A549 (cell line): Measurements from ENCODE around the gene BAIAP3. TPM values are rescaled to one million over a fixed set of nuclear protein-coding genes. Genes with fewer than 3 reads are reported as not detected.
"Not testable (repeated sequence)": the region's sequence is repeated elsewhere in the genome, so short reads cannot be mapped to it uniquely, and the experiment has no call there.

ENCODE experiments used
- ATAC-seq, 2 experiments: fragments of 200-7000 bp in 1 of 2; fragments of >200 bp in 1 of 2; cut with Nextera tagmentation in 1 of 2; cut with Tn5 transposase in 1 of 2; 3 replicates each; pipeline versions ENCODE4 v1.8.0 to v1.9.1; 2018 to 2020; ENCODE audit warnings: mild to moderate bottlenecking in 1 of 2, moderate library complexity in 1 of 2
- CTCF ChIA-PET: fragments of 300-600 bp; sonication (Branson Sonifier 250); formaldehyde crosslinking; extraction: SDS; loops from one replicate; lab custom pipeline; 2021; ENCODE audit warnings: antibody characterized with exemption, inconsistent platforms; lab: Yijun Ruan, JAX
- POLR2A ChIA-PET: fragments of 350-600 bp; formaldehyde crosslinking; extraction: SDS; loops from one replicate; lab custom pipeline; 2021; ENCODE audit warnings: antibody characterized with exemption, inconsistent platforms; lab: Yijun Ruan, JAX
- DNase-seq, 2 experiments: peaks; one replicate each; pipeline versions ENCODE4 v3.0.0 to v3.0.0-alpha.2; 2011 to 2016; ENCODE audit warnings: low read depth in 1 of 2, low spot score in 1 of 2
- FAIRE-seq: peaks from 2 replicates; lab custom pipeline; 2011; peaks lifted over from hg19 to GRCh38; lab: Jason Lieb, UNC
- H3K27ac ChIP-seq, 2 experiments: fragments of >200 bp; sonication (Bioruptor Twin); formaldehyde crosslinking; 3 replicates each; pipeline ENCODE4 v1.5.1; 2016 to 2017
- H3K4me1 ChIP-seq: fragments of >200 bp; sonication (Bioruptor Twin); formaldehyde crosslinking; 3 replicates; pipeline ENCODE4 v1.6.1; 2016
- H3K4me2 ChIP-seq: fragments of >200 bp; sonication (Bioruptor Twin); formaldehyde crosslinking; 3 replicates; pipeline ENCODE4 v1.6.1; 2016
- H3K4me3 ChIP-seq: fragments of >200 bp; sonication (Bioruptor Twin); formaldehyde crosslinking; 3 replicates; pipeline ENCODE4 v1.5.1; 2016
- H3K9me3 ChIP-seq: fragments of >200 bp; sonication (Bioruptor Twin); formaldehyde crosslinking; 3 replicates; pipeline ENCODE4 v1.6.1; 2016
- BHLHE40 ChIP-seq: IDR thresholded peaks from 2 replicates; pipeline ENCODE4 v1.6.1; 2012; ENCODE audit warnings: low read depth, low read length, inconsistent platforms
- CBX2 ChIP-seq: fragments of 200-600 bp; sonication (generic); IDR thresholded peaks from 2 replicates; pipeline ENCODE4 v1.6.1; 2016; ENCODE audit warnings: low read depth, mild to moderate bottlenecking, borderline replicate concordance
- CEBPB ChIP-seq, 2 experiments: fragments of >200 bp in 1 of 2; sonication (Bioruptor Twin) in 1 of 2; formaldehyde crosslinking in 1 of 2; IDR thresholded peaks; 2 replicates each; pipeline ENCODE4 v1.6.1; 2012 to 2016
- CHD4 ChIP-seq: fragments of 200-600 bp; sonication (generic); IDR thresholded peaks from 2 replicates; pipeline ENCODE4 v1.6.1; 2016; ENCODE audit warnings: antibody characterized with exemption, mild to moderate bottlenecking, borderline replicate concordance
- CTCF ChIP-seq: fragments of >200 bp; sonication (Bioruptor Twin); formaldehyde crosslinking; IDR thresholded peaks from 3 replicates; pipeline ENCODE4 v1.5.1; 2016
- E2F6 ChIP-seq: IDR thresholded peaks from 2 replicates; pipeline ENCODE4 v1.6.1; 2012; ENCODE audit warnings: low read depth, borderline replicate concordance
- EHF ChIP-seq: fragments of 250-450 bp; sonication (Bioruptor Pico); IDR thresholded peaks from 2 replicates; pipeline ENCODE4 v1.5.0; 2020; ENCODE audit warnings: mild to moderate bottlenecking
- ESRRA ChIP-seq: fragments of 150-350 bp; IDR thresholded peaks from 2 replicates; pipeline ENCODE4 v1.6.1; 2014; ENCODE audit warnings: mild to moderate bottlenecking, low read length, borderline replicate concordance
- FOXS1 ChIP-seq: fragments of 250-450 bp; sonication (Bioruptor Pico); IDR thresholded peaks from 2 replicates; pipeline ENCODE4 v1.5.0; 2020; ENCODE audit warnings: mild to moderate bottlenecking, moderate library complexity
- HEYL ChIP-seq: fragments of 250-450 bp; sonication (Bioruptor Pico); IDR thresholded peaks from 2 replicates; pipeline ENCODE4 v1.8.0; 2021; ENCODE audit warnings: mild to moderate bottlenecking, moderate library complexity
- HOXB13 ChIP-seq: fragments of 250-450 bp; sonication (Bioruptor Pico); IDR thresholded peaks from 2 replicates; pipeline ENCODE4 v1.5.0; 2020; ENCODE audit warnings: low read depth, mild to moderate bottlenecking, moderate library complexity
- JUNB ChIP-seq: fragments of >200 bp; sonication (Bioruptor Twin); formaldehyde crosslinking; IDR thresholded peaks from 2 replicates; pipeline ENCODE4 v1.6.1; 2016
- MAX ChIP-seq: IDR thresholded peaks from 2 replicates; pipeline ENCODE4 v1.6.1; 2012
- NPAS2 ChIP-seq: fragments of 250-450 bp; sonication (Bioruptor Pico); IDR thresholded peaks from 2 replicates; pipeline ENCODE4 v1.8.0; 2022; ENCODE audit warnings: mild to moderate bottlenecking, moderate library complexity, borderline replicate concordance
- PHF8 ChIP-seq: fragments of 200-600 bp; sonication (generic); IDR thresholded peaks from 2 replicates; pipeline ENCODE4 v1.6.1; 2016; ENCODE audit warnings: low read depth, mild to moderate bottlenecking, antibody characterized with exemption, moderate library complexity, borderline replicate concordance
- POLR2AphosphoS2 ChIP-seq: conservative IDR thresholded peaks from 2 replicates; pipeline ENCODE4 v1.6.1; 2012; ENCODE audit warnings: low read length, improper control_type of control experiment, inconsistent platforms
- RAD21 ChIP-seq, 2 experiments: fragments of >200 bp in 1 of 2; sonication (Bioruptor Twin) in 1 of 2; formaldehyde crosslinking in 1 of 2; IDR thresholded peaks in 1 of 2; conservative IDR thresholded peaks in 1 of 2; 2 replicates in 1 of 2; 3 replicates in 1 of 2; pipeline ENCODE4 v1.6.1; 2012 to 2018; ENCODE audit warnings: inconsistent platforms in 1 of 2
- RFX5 ChIP-seq: fragments of 450-650 bp; IDR thresholded peaks from 2 replicates; pipeline ENCODE4 v1.7.1; 2014; ENCODE audit warnings: antibody characterized with exemption, mild to moderate bottlenecking, moderate library complexity
- RNF2 ChIP-seq: fragments of 200-600 bp; sonication (generic); IDR thresholded peaks from 2 replicates; pipeline ENCODE4 v1.6.1; 2016; ENCODE audit warnings: low read depth, mild to moderate bottlenecking, antibody characterized with exemption, moderate library complexity, borderline replicate concordance
- TFCP2L1 ChIP-seq: fragments of 250-450 bp; sonication (Bioruptor Pico); IDR thresholded peaks from 2 replicates; pipeline ENCODE4 v1.5.0; 2021; ENCODE audit warnings: mild to moderate bottlenecking
- ZFP36 ChIP-seq: fragments of 450-650 bp; IDR thresholded peaks from 2 replicates; pipeline ENCODE4 v1.6.1; 2014; ENCODE audit warnings: borderline replicate concordance; ENCODE audit not compliant: partially characterized antibody
- WGBS: methylation state at CpG from one replicate; pipeline ENCODE4 v1.1.6; 2017; ENCODE audit errors: missing lambda C conversion rate; 5-methylcytosine and 5-hydroxymethylcytosine counted together
- polyA plus RNA-seq, 4 experiments: library from polyadenylated mRNA; depleted of rRNA in 3 of 4; stranded (reverse); fragments of >200 nt; fragmentation: RNase III in 1 of 4; extraction: RNeasy Plus Mini Kit Qiagen cat#74134 plus additional on column Dnase treatment in 1 of 4; gene quantifications; 2 replicates in 3 of 4; 3 replicates in 1 of 4; pipeline ENCODE4 v1.2.3, GENCODE V29; 2011 to 2017
- TF ChIP-seq, protein P1 (sequence below): fragments of 250-450 bp; sonication (Bioruptor Pico); IDR thresholded peaks from 2 replicates; pipeline ENCODE4 v1.5.0; 2020; ENCODE audit warnings: low read depth, mild to moderate bottlenecking, moderate library complexity

BAIAP3 gene
- polyA plus RNA-seq, 2 of the 4 experiments (the other 2 are of a cell fraction), result 0.31 to 0.32 TPM

DNA sequence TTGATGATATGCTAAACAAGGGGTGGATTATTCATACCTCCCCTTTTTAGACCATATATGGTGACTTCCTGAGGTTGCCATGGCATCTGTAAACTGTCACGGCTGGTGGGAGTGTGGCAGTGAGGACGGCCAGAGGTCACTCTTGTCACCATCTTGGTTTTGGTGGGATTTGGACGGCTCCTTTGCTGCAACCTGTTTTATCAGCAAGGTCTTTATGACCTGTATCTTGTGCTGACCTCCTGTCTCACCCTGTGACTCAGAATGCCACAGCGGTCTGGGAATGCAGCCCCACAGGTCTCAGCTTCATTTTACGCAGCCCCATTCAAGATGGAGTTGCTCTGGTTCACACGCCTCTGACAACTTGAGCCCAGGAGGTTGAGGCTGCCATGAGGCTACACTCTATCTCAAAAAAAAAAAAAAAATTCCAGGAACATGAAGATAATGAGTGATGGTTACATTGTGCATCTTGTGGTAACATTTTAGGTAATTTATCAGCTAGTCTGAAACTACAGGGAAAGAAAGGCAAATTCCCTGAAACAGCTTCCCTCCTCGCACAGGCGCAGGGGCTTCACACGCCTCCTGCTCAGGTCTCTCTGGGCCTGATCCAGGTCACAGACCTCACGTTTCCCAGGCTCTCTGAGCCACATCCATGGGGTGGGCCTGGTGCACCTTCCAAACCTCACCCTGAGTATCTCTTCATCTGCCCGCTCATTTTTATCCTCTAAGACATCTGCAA lies 39.4 kb upstream of the BAIAP3 start:
- ATAC-seq (no peak), DNase-seq (no peak), FAIRE-seq (no peak)
- CTCF ChIA-PET, result no interaction called here
- POLR2A ChIA-PET, result interaction anchor here (1.3 kb wide), 1 partner anchor 15 kb away, joined by 3 read pairs; the partner anchor contains the start of gene UBE2I
- 82% methylated on average over 11 of the region's 11 CpGs for WGBS
- Histone ChIP-seq H3K4me1 (peaks cover 14% of the 10 kb centered on the region), H3K27ac (no peak overlapping the region), H3K4me2 (no peak overlapping the region), H3K9me3 (no peaks in the 10 kb centered on the region), H3K4me3 (no peak overlapping the region)
- 0 out of 2 replicates have a peak, but pooled peaks have one; percentile 53 for TF ChIP-seq HEYL (CRISPR knock-in tag)
- no peak for TF ChIP-seq CBX2
- TF ChIP-seq, protein P1, sequence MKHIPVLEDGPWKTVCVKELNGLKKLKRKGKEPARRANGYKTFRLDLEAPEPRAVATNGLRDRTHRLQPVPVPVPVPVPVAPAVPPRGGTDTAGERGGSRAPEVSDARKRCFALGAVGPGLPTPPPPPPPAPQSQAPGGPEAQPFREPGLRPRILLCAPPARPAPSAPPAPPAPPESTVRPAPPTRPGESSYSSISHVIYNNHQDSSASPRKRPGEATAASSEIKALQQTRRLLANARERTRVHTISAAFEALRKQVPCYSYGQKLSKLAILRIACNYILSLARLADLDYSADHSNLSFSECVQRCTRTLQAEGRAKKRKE (CRISPR knock-in tag), result 0 out of 2 replicates have a peak, but pooled peaks have one; percentile 21
- no peak for TF ChIP-seq TFCP2L1 (CRISPR knock-in tag)
- TF ChIP-seq FOXS1, result no peak
- no peak for TF ChIP-seq RNF2
- no peak for TF ChIP-seq POLR2AphosphoS2
- TF ChIP-seq CEBPB (IDR thresholded peaks at IDR 0.05), result no peak

DNA sequence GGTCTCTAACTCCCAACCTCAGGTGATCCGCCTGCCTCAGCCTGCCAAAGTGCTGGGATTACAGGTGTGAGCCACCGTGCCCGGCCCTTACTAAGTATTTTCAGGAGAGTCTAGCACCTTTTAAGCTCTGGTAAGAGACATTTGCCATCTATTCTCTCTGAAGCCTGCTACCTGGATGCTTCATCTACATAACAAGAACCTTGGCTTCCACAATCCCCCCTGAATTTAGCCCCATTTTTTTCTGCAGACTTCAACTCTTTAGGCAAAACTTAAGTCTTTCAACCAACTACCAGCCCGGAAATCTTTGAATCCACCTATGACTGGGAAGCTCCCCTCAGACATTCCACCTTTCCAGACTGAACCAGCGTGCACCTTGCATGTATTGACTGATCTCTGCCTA lies 38.0 kb upstream of the BAIAP3 start:
- POLR2A ChIA-PET, result interaction anchor here (0.5 kb wide), 1 partner anchor 24 kb away, joined by 3 read pairs; no protein-coding TSS in a partner anchor

DNA sequence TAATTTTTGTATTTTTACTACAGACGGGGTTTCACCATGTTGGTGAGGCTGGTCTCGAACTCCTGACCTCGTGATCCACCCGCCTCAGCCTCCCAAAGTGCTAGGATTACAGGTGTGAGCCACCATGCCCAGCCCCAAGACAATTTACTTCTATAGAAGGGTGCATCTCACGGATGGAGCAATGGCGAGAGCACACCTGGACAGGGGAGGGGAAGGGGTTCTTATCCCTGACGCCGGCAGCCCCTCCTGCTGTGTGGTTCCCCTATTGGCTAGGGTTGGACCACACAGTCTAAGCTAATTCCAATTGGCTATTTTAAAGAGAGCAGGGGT lies 36.8 kb upstream of the BAIAP3 start:
- H3K9me3 ChIP-seq, result not testable (repeated sequence)
- peak overlapping the region; percentile 70 to 78; a peak in 4 of 6 replicates for H3K27ac ChIP-seq

More for the DNA sequence above, 38.0 kb upstream of the BAIAP3 start:
- H3K4me2 ChIP-seq, result no peak overlapping the region
- H3K27ac ChIP-seq, result peak overlapping the region in 1 of 2 experiments; percentile 12; a peak in 1 of 6 replicates
- CTCF ChIA-PET, result no interaction called here
- H3K9me3 ChIP-seq, result no peaks in the 10 kb centered on the region
- DNase-seq (no peak), FAIRE-seq (no peak), ATAC-seq (no peak)
- TF ChIP-seq CHD4, result no peak
- no peak for TF ChIP-seq CBX2
- no peak for TF ChIP-seq NPAS2 (CRISPR knock-in tag)
- TF ChIP-seq EHF, result no peak
- TF ChIP-seq ESRRA, result no peak
- no peak for TF ChIP-seq RAD21 (conservative IDR thresholded peaks at IDR 0.05 in 1 of 2, IDR thresholded peaks at IDR 0.05 in 1 of 2)
- TF ChIP-seq JUNB, result no peak
- TF ChIP-seq MAX, result no peak
- TF ChIP-seq RFX5, result no peak
- TF ChIP-seq PHF8, result no peak
- no peak for TF ChIP-seq CTCF
- no peak for TF ChIP-seq E2F6
- no peak for TF ChIP-seq ZFP36
- no peak for TF ChIP-seq BHLHE40
- no peak for TF ChIP-seq HOXB13 (CRISPR knock-in tag)
- WGBS, result 92% methylated on average over 5 of the region's 5 CpGs
- H3K4me3 ChIP-seq, result no peak overlapping the region
- peaks cover 12% of the 10 kb centered on the region for H3K4me1 ChIP-seq

More for the DNA sequence above, 36.8 kb upstream of the BAIAP3 start:
- peak overlapping the region; percentile 48 for H3K4me2 ChIP-seq
- peaks cover 20% of the 10 kb centered on the region for H3K4me1 ChIP-seq
- CTCF ChIA-PET, result interaction anchor here (0.6 to 0.8 kb wide), 2 partner anchors 30 to 236 kb away, joined by 3 read pairs; no protein-coding TSS in a partner anchor
- ATAC-seq, FAIRE-seq, H3K4me3 ChIP-seq, DNase-seq: not testable (repeated sequence)
- WGBS, result 64% methylated on average over 8 of the region's 8 CpGs
- POLR2A ChIA-PET, result interaction anchor here (1.4 kb wide), 1 partner anchor 12 kb away, joined by 9 read pairs; the partner anchor contains the start of gene UBE2I
